Right atrium auricular region (tissue), 2 donors: ENCODE data around the gene ZPR1. TPM values are rescaled to one million over a fixed set of nuclear protein-coding genes. Genes with fewer than 3 reads are reported as not detected.

Source experiments
- DNase-seq: peaks from one replicate; pipeline ENCODE4 v3.0.0-alpha.2; 2019; ENCODE audit warnings: low spot score
- H3K27ac ChIP-seq, 2 donors: fragments of 200-600 bp; sonication (generic); 1 replicate in 1 of 2; 2 replicates in 1 of 2; pipeline ENCODE4 v1.5.1; 2016 to 2019
- H3K27me3 ChIP-seq, 2 donors: fragments of 200-600 bp; sonication (generic); one replicate each; pipeline versions ENCODE4 v1.5.1 to v1.6.0; 2017 to 2019
- H3K36me3 ChIP-seq: fragments of 200-600 bp; sonication (generic); one replicate; pipeline ENCODE4 v1.5.1; 2016
- H3K4me1 ChIP-seq, 2 donors: fragments of 200-600 bp; sonication (generic); one replicate each; pipeline versions ENCODE4 v1.5.1 to v1.6.0; 2017 to 2019
- H3K4me3 ChIP-seq, 2 donors: fragments of 200-600 bp; sonication (generic); 1 replicate in 1 of 2; 2 replicates in 1 of 2; pipeline ENCODE4 v1.5.1; 2017 to 2019; ENCODE audit warnings: mild to moderate bottlenecking in 1 of 2, moderate library complexity in 1 of 2
- H3K9me3 ChIP-seq, 2 donors: fragments of 200-600 bp; sonication (generic); one replicate each; pipeline ENCODE4 v1.5.1; 2019
- total RNA-seq, 2 donors: library from RNA; depleted of rRNA; stranded (reverse); fragments of >200 nt; gene quantifications; one replicate each; pipeline ENCODE4 v1.1.0, GENCODE V29; 2016
- TF ChIP-seq, protein P1 (sequence below), 2 donors: fragments of 200-600 bp; sonication (generic); IDR thresholded peaks; one replicate each; pipeline ENCODE4 v1.5.1; 2019; ENCODE audit warnings: antibody characterized with exemption in 2 of 2

The ZPR1 gene
- total RNA-seq, 2 donors from 2014 or later, result 16.8 to 20.6 TPM

DNA sequence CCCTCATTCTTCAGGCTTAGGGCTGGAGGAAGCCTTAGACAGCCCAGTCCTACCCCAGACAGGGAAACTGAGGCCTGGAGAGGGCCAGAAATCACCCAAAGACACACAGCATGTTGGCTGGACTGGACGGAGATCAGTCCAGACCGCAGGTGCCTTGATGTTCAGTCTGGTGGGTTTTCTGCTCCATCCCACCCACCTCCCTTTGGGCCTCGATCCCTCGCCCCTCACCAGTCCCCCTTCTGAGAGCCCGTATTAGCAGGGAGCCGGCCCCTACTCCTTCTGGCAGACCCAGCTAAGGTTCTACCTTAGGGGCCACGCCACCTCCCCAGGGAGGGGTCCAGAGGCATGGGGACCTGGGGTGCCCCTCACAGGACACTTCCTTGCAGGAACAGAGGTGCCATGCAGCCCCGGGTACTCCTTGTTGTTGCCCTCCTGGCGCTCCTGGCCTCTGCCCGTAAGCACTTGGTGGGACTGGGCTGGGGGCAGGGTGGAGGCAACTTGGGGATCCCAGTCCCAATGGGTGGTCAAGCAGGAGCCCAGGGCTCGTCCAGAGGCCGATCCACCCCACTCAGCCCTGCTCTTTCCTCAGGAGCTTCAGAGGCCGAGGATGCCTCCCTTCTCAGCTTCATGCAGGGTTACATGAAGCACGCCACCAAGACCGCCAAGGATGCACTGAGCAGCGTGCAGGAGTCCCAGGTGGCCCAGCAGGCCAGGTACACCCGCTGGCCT lies 42.5 kb upstream of the ZPR1 start:
- Histone ChIP-seq H3K36me3 (no peaks in the 10 kb centered on the region), H3K4me3 (no peak overlapping the region), H3K27me3 (no peaks in the 10 kb centered on the region), H3K27ac (no peak overlapping the region), H3K9me3 (no peaks in the 10 kb centered on the region), H3K4me1 (peaks cover 0 to 8% of the 10 kb centered on the region in 2 donors)
- TF ChIP-seq, protein P1, sequence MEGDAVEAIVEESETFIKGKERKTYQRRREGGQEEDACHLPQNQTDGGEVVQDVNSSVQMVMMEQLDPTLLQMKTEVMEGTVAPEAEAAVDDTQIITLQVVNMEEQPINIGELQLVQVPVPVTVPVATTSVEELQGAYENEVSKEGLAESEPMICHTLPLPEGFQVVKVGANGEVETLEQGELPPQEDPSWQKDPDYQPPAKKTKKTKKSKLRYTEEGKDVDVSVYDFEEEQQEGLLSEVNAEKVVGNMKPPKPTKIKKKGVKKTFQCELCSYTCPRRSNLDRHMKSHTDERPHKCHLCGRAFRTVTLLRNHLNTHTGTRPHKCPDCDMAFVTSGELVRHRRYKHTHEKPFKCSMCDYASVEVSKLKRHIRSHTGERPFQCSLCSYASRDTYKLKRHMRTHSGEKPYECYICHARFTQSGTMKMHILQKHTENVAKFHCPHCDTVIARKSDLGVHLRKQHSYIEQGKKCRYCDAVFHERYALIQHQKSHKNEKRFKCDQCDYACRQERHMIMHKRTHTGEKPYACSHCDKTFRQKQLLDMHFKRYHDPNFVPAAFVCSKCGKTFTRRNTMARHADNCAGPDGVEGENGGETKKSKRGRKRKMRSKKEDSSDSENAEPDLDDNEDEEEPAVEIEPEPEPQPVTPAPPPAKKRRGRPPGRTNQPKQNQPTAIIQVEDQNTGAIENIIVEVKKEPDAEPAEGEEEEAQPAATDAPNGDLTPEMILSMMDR (IDR thresholded peaks at IDR 0.05), result no peak
- DNase-seq, result no peak

DNA sequence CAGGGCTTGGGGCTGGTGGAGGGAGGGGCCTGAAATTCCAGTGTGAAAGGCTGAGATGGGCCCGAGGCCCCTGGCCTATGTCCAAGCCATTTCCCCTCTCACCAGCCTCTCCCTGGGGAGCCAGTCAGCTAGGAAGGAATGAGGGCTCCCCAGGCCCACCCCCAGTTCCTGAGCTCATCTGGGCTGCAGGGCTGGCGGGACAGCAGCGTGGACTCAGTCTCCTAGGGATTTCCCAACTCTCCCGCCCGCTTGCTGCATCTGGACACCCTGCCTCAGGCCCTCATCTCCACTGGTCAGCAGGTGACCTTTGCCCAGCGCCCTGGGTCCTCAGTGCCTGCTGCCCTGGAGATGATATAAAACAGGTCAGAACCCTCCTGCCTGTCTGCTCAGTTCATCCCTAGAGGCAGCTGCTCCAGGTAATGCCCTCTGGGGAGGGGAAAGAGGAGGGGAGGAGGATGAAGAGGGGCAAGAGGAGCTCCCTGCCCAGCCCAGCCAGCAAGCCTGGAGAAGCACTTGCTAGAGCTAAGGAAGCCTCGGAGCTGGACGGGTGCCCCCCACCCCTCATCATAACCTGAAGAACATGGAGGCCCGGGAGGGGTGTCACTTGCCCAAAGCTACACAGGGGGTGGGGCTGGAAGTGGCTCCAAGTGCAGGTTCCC lies 41.8 kb upstream of the ZPR1 start, which contains the start of gene APOC3:
APOC3 (plus strand) TSS at position 383 of the 659 bp plus-strand sequence. CDS start 676 bp downstream, outside the sequence.
- TF ChIP-seq, protein P1 (IDR thresholded peaks at IDR 0.05), result no peak
- Histone ChIP-seq H3K27ac (no peak within 1 kb of the TSS), H3K4me3 (no peak within 1 kb of the TSS), H3K36me3 (no peaks in the 10 kb centered on the region), H3K4me1 (peaks cover 0 to 1% of the 10 kb centered on the region in 2 donors), H3K9me3 (no peaks in the 10 kb centered on the region), H3K27me3 (no peaks in the 10 kb centered on the region)
- DNase-seq, result no peak

DNA sequence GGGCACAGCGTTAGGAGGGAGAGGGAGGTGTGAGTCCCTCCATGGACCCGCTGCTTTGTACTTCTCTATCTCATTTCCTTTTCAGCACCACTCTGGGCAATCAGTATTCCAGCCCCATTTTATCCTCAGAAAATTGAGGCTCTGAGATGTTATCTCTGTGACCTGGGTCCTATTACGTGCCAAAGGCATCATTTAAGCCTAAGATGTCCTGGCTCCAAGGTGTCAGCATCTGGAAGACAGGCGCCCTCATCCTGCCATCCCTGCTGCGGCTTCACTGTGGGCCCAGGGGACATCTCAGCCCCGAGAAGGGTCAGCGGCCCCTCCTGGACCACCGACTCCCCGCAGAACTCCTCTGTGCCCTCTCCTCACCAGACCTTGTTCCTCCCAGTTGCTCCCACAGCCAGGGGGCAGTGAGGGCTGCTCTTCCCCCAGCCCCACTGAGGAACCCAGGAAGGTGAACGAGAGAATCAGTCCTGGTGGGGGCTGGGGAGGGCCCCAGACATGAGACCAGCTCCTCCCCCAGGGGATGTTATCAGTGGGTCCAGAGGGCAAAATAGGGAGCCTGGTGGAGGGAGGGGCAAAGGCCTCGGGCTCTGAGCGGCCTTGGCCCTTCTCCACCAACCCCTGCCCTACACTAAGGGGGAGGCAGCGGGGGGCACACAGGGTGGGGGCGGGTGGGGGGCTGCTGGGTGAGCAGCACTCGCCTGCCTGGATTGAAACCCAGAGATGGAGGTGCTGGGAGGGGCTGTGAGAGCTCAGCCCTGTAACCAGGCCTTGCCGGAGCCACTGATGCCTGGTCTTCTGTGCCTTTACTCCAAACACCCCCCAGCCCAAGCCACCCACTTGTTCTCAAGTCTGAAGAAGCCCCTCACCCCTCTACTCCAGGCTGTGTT lies 41.1 kb upstream of the ZPR1 start:
- no peaks in the 10 kb centered on the region for H3K36me3 ChIP-seq
- H3K9me3 ChIP-seq, result no peaks in the 10 kb centered on the region
- TF ChIP-seq, protein P1 (IDR thresholded peaks at IDR 0.05), result no peak
- no peaks in the 10 kb centered on the region for H3K4me1 ChIP-seq
- no peak overlapping the region for H3K4me3 ChIP-seq
- no peak for DNase-seq
- no peaks in the 10 kb centered on the region for H3K27me3 ChIP-seq
- no peak overlapping the region for H3K27ac ChIP-seq

DNA sequence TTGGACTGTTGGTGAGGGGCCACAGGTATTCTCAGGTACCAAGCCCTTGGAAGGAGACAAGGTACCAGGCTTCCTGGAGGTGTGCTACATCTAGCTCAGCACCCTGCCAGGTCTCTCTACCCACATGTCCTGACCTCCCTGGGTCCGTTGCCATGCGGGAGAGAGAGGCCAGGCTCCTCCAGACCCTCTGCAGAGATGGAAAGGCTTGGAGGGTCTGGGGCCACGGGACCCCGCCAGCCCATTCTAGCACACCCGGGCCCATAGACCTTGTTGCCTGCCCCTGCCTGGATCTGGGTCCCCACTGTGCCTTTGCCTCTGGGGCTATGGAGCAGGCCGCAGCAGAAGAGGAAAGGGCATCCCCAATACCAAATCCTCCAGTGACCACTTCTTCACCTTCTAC lies 39.6 kb upstream of the ZPR1 start:
- DNase-seq, result no peak
- TF ChIP-seq, protein P1 (IDR thresholded peaks at IDR 0.05), result no peak
- Histone ChIP-seq H3K4me3 (no peak overlapping the region), H3K27me3 (no peaks in the 10 kb centered on the region), H3K36me3 (no peaks in the 10 kb centered on the region), H3K9me3 (no peaks in the 10 kb centered on the region), H3K27ac (no peak overlapping the region), H3K4me1 (no peaks in the 10 kb centered on the region)

DNA sequence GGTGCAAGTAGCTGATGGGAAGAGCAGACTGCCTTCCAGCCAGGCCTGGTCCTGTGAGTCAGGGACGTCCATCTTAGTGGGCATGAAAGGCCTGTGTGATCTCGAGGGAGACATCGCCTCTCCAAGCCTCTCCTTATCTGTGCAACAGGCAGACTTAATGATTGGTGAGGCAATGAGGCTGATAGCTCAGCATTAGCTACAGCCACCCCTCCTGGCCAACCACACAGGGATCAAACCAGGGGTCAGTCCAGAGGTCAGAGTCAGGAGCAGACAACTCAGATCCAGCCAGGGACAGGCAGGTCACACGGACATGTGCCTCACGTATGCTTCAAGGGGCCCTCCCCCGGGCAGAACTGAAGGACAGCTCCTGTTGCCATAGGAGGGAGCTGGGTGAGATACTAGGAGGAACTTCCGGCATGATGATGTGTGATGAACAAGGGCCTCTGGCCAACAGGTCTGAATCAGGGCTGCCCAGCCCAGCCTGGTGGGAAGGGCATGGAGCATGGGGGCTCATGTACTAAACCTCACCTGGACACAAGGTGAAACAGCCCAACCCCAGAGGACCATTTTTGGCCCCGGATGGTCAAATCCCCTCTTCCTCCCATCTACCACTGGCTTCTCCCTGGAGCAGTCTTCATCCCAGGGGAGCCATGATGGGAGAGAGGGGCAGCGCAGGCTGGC lies 39.1 kb upstream of the ZPR1 start:
- TF ChIP-seq, protein P1 (IDR thresholded peaks at IDR 0.05), result no peak
- Histone ChIP-seq H3K36me3 (no peaks in the 10 kb centered on the region), H3K4me3 (no peak overlapping the region), H3K4me1 (no peaks in the 10 kb centered on the region), H3K27ac (no peak overlapping the region), H3K27me3 (no peaks in the 10 kb centered on the region), H3K9me3 (no peaks in the 10 kb centered on the region)
- DNase-seq, result no peak
